Caco-2 (cell line): ENCODE data around the gene DLX5. TPM values are rescaled to one million over a fixed set of nuclear protein-coding genes. Genes with fewer than 3 reads are reported as not detected.

Source experiments
- BruUV-seq: library from RNA; stranded (reverse); fragments of 400-500 nt; replicated peaks from 2 replicates; lab custom pipeline; 2021; lab: Mats Ljungman, UMichigan
- CTCF ChIA-PET: fragments of 300-600 bp; sonication (Branson Sonifier 250); formaldehyde crosslinking; loops from one replicate; lab custom pipeline; 2022; ENCODE audit warnings: antibody characterized with exemption; lab: Charles Lee
- POLR2A ChIA-PET: fragments of 300-600 bp; sonication (Branson Sonifier 250); formaldehyde crosslinking; loops from one replicate; lab custom pipeline; 2022; ENCODE audit warnings: antibody characterized with exemption; lab: Charles Lee
- DNase-seq, 2 experiments: peaks; one replicate each; pipeline versions ENCODE4 v3.0.0 to v3.0.0-alpha.2; 2020 to 2022
- H3K27me3 ChIP-seq: replicated peaks from 2 replicates; pipeline ENCODE4 v1.6.0; 2011; ENCODE audit warnings: low read length; ENCODE audit not compliant: control insufficient read depth, insufficient read depth
- H3K36me3 ChIP-seq: 2 replicates; pipeline ENCODE4 v1.5.1; 2011; ENCODE audit warnings: low read length; ENCODE audit not compliant: control insufficient read depth, insufficient read depth
- H3K4me1 ChIP-seq: fragments of 250-450 bp; sonication (Bioruptor Pico); 2 replicates; pipeline ENCODE4 v1.5.1; 2020; ENCODE audit warnings: mild to moderate bottlenecking
- H3K4me3 ChIP-seq: 2 replicates; pipeline ENCODE4 v1.5.1; 2011; ENCODE audit warnings: low read depth, mild to moderate bottlenecking, control low read depth, low read length
- H3K9me3 ChIP-seq: fragments of 250-450 bp; sonication (Bioruptor Pico); 2 replicates; pipeline ENCODE4 v1.5.1; 2020; ENCODE audit warnings: mild to moderate bottlenecking, moderate library complexity
- H3K27ac Mint-ChIP-seq: one replicate; pipeline ENCODE4 v1.8.0; 2022; ENCODE audit warnings: mixed read lengths; ENCODE audit not compliant: unreplicated experiment
- H3K27me3 Mint-ChIP-seq: one replicate; pipeline ENCODE4 v1.8.0; 2022; ENCODE audit warnings: mixed read lengths; ENCODE audit not compliant: insufficient read depth, unreplicated experiment
- H3K36me3 Mint-ChIP-seq: one replicate; pipeline ENCODE4 v1.8.0; 2022; ENCODE audit warnings: mild to moderate bottlenecking, mixed read lengths; ENCODE audit not compliant: insufficient read depth, unreplicated experiment
- H3K4me1 Mint-ChIP-seq: one replicate; pipeline ENCODE4 v1.8.0; 2022; ENCODE audit warnings: low read depth, mixed read lengths; ENCODE audit not compliant: unreplicated experiment
- H3K4me3 Mint-ChIP-seq: one replicate; pipeline ENCODE4 v1.8.0; 2022; ENCODE audit warnings: mild to moderate bottlenecking, moderate library complexity, mixed read lengths; ENCODE audit not compliant: unreplicated experiment
- H3K9me3 Mint-ChIP-seq: one replicate; pipeline ENCODE4 v1.8.0; 2022; ENCODE audit warnings: mixed read lengths; ENCODE audit not compliant: unreplicated experiment
- CTCF ChIP-seq, 2 experiments: fragments of 200-600 bp in 1 of 2; IDR thresholded peaks; 1 replicate in 1 of 2; 2 replicates in 1 of 2; pipeline versions ENCODE4 v1.5.1 to v1.8.0; 2011 to 2022; ENCODE audit warnings: antibody characterized with exemption in 1 of 2, control low read depth in 1 of 2, inconsistent platforms in 1 of 2, low read depth in 1 of 2, low read length in 1 of 2, mild to moderate bottlenecking in 1 of 2, moderate library complexity in 1 of 2; ENCODE audit not compliant: insufficient read depth in 1 of 2, severe bottlenecking in 1 of 2, unreplicated experiment in 1 of 2
- intact Hi-C: fragments of 100-400 bp; cut with micrococcal nuclease; formaldehyde crosslinking; loops from one replicate; pipeline ENCODE4 v1.10.0; 2022; ENCODE audit not compliant: unreplicated experiment
- total RNA-seq: library from RNA; stranded (reverse); gene quantifications from 2 replicates; pipeline ENCODE4 v1.2.3, GENCODE V29; 2022

DLX5 gene
- total RNA-seq, 1 experiment from 2014 or later = not detected

- peaks cover 8% of the 10 kb centered on the region for H3K36me3 Mint-ChIP-seq
Observed at GRCh38 chr7:97019710-97020225, 4.9 kb downstream of the DLX5 start.

GRCh38 chr7:97018791-97019531 is 5.7 kb downstream of the DLX5 start:
- Mint-ChIP-seq H3K4me1 (no peaks in the 10 kb centered on the region), H3K4me3 (no peak overlapping the region), H3K27ac (no peak overlapping the region), H3K9me3 (no peaks in the 10 kb centered on the region), H3K27me3 (peaks cover 40% of the 10 kb centered on the region), H3K36me3 (peaks cover 8% of the 10 kb centered on the region)
- Histone ChIP-seq H3K36me3 (no peaks in the 10 kb centered on the region), H3K4me3 (no peak overlapping the region), H3K27me3 (no peaks in the 10 kb centered on the region; the same call in none of the 2 replicates), H3K4me1 (no peaks in the 10 kb centered on the region), H3K9me3 (no peaks in the 10 kb centered on the region)
- CTCF ChIA-PET = no interaction called here
- no peak for TF ChIP-seq CTCF (IDR thresholded peaks at IDR 0.05; ENCODE audit: insufficient read depth in 1 of 2, low read depth in 1 of 2, low read length in 1 of 2, severe bottlenecking in 1 of 2, unreplicated experiment in 1 of 2)
- no TSS peak for BruUV-seq
- POLR2A ChIA-PET = no interaction called here
- DNase-seq = no peak
- intact Hi-C loops = no loop called here

More at GRCh38 chr7:97019710-97020225, 4.9 kb downstream of the DLX5 start:
- DNase-seq = no peak
- intact Hi-C loops = loop anchor here (10.0 kb wide), 1 partner anchor 315 kb away; the partner anchor contains the start of gene SEM1
- H3K4me3 Mint-ChIP-seq = no peak overlapping the region
- peaks cover 38% of the 10 kb centered on the region for H3K27me3 Mint-ChIP-seq
- TF ChIP-seq CTCF (IDR thresholded peaks at IDR 0.05; ENCODE audit: insufficient read depth in 1 of 2, low read depth in 1 of 2, low read length in 1 of 2, severe bottlenecking in 1 of 2, unreplicated experiment in 1 of 2) = no peak
- BruUV-seq = no TSS peak
- POLR2A ChIA-PET = no interaction called here
- no peaks in the 10 kb centered on the region for H3K4me1 Mint-ChIP-seq
- no peak overlapping the region for H3K4me3 ChIP-seq
- H3K9me3 Mint-ChIP-seq = no peaks in the 10 kb centered on the region
- CTCF ChIA-PET = no interaction called here
- no peak overlapping the region for H3K27ac Mint-ChIP-seq
- no peaks in the 10 kb centered on the region; the same call in 1 of the 2 replicates for H3K4me1 ChIP-seq
- no peaks in the 10 kb centered on the region for H3K9me3 ChIP-seq
- no peaks in the 10 kb centered on the region for H3K36me3 ChIP-seq
- no peaks in the 10 kb centered on the region; the same call in none of the 2 replicates for H3K27me3 ChIP-seq

GRCh38 chr7:97018126-97018601 is 6.5 kb downstream of the DLX5 start:
- intact Hi-C loops = no loop called here

More at GRCh38 chr7:97018126-97018601, 6.5 kb downstream of the DLX5 start:
- H3K9me3 ChIP-seq = no peaks in the 10 kb centered on the region
- H3K4me3 ChIP-seq = no peak overlapping the region
- TF ChIP-seq CTCF (IDR thresholded peaks at IDR 0.05; ENCODE audit: insufficient read depth in 1 of 2, low read depth in 1 of 2, low read length in 1 of 2, severe bottlenecking in 1 of 2, unreplicated experiment in 1 of 2) = no peak
- H3K4me1 ChIP-seq = no peaks in the 10 kb centered on the region
- no peaks in the 10 kb centered on the region for H3K36me3 ChIP-seq
- no peaks in the 10 kb centered on the region; the same call in 1 of the 2 replicates for H3K27me3 ChIP-seq
- Mint-ChIP-seq H3K27ac (no peak overlapping the region), H3K27me3 (peaks cover 39% of the 10 kb centered on the region), H3K9me3 (no peaks in the 10 kb centered on the region), H3K4me3 (no peak overlapping the region), H3K4me1 (no peaks in the 10 kb centered on the region), H3K36me3 (peaks cover 8% of the 10 kb centered on the region)
- BruUV-seq = no TSS peak
- ChIA-PET CTCF (interaction anchor here (1.9 kb wide), 1 partner anchor 12 kb away, joined by 8 read pairs; the partner anchor contains the start of gene DLX6), POLR2A (no interaction called here)
- DNase-seq = no peak
